Activated naive CD8-positive, alpha-beta T cell treated with anti-CD3 and anti-CD28 coated beads for 36 hours (primary cell): ENCODE measurements around the gene KDM4B. TPM values are rescaled to one million over a fixed set of nuclear protein-coding genes. Genes with fewer than 3 reads are reported as not detected.
"Not testable (repeated sequence)": the region's sequence is repeated elsewhere in the genome, so short reads cannot be mapped to it uniquely, and the experiment has no call there.

Experiments used
- DNase-seq: peaks from one replicate; pipeline ENCODE4 v3.0.0; 2021
- H3K27ac Mint-ChIP-seq: one replicate; pipeline ENCODE4 v1.8.0; 2022; ENCODE audit warnings: mild to moderate bottlenecking, moderate library complexity, mixed read lengths
- H3K27me3 Mint-ChIP-seq: one replicate; pipeline ENCODE4 v1.8.0; 2022; ENCODE audit warnings: mild to moderate bottlenecking, mixed read lengths
- H3K36me3 Mint-ChIP-seq: one replicate; pipeline ENCODE4 v1.8.0; 2021; ENCODE audit warnings: mild to moderate bottlenecking, mixed read lengths
- H3K4me1 Mint-ChIP-seq: one replicate; pipeline ENCODE4 v1.8.0; 2021; ENCODE audit warnings: mixed read lengths
- H3K4me3 Mint-ChIP-seq: one replicate; pipeline ENCODE4 v1.8.0; 2022; ENCODE audit warnings: mild to moderate bottlenecking, moderate library complexity, mixed read lengths
- H3K9me3 Mint-ChIP-seq: one replicate; pipeline ENCODE4 v1.8.0; 2022; ENCODE audit warnings: mixed read lengths
- total RNA-seq, 2 experiments: library from RNA; stranded (reverse); gene quantifications; one replicate each; pipeline ENCODE4 v1.2.3, GENCODE V29; 2021

The KDM4B gene
- total RNA-seq, 2 experiments from 2014 or later, result 29.4 to 31.3 TPM

DNA sequence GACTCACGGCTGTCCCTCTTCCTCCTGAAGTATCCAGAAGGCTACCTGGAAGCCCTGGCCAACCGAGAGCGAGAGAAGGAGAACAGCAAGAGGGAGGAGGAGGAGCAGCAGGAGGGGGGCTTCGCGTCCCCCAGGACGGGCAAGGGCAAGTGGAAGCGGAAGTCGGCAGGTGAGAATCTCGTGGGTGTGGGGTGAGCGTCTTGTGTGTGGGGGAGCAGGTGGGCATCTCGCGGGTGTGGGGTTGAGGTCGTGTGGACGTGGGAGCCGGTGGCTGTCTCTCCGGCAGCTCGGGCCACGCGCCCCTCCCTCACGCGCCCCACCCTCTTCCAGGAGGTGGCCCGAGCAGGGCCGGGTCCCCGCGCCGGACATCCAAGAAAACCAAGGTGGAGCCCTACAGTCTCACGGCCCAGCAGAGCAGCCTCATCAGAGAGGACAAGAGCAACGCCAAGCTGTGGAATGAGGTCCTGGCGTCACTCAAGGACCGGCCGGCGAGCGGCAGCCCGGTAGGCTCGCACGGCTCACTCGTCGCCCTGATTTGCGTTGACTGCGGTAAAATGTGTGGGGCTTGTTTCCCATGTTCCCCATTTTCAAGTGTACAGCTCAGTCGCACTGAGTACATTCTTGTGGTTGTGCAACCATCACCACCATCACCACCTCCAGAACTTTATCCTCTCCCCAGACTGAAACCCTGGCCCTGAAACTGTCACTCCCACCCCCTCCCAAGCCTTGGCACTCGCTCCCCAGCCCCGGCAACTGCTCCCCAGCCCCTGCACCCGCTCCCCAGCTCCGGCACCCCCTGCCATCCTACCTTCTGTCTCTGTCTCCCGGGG is 14.4 kb upstream of the KDM4B start:
- H3K27me3 Mint-ChIP-seq, DNase-seq, H3K4me3 Mint-ChIP-seq, H3K9me3 Mint-ChIP-seq, H3K4me1 Mint-ChIP-seq: not testable (repeated sequence)
- H3K36me3 Mint-ChIP-seq, result peaks cover 63% of the 10 kb centered on the region
- H3K27ac Mint-ChIP-seq, result peak overlapping the region; percentile 67

DNA sequence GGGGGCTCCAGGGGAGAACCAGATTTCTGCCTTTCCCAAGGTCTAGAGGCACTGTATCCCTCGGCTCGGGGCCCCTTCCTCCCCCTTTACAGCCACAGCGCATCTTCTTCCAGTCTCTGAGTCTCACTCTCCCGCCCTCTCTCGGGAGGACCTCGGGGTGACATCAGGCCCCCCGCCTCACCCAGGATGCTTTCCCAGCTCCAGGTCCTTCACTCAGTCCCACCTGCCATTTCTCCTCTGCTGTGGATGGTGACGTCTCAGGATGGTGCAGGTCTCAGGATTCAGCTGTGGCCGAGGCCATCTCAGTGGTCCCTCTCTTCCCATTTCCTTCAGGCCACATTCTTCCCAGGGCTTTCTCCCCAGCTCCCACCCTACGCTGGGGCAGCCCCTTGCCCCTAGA is 13.6 kb upstream of the KDM4B start:
- H3K27me3 Mint-ChIP-seq, result no peaks in the 10 kb centered on the region

DNA sequence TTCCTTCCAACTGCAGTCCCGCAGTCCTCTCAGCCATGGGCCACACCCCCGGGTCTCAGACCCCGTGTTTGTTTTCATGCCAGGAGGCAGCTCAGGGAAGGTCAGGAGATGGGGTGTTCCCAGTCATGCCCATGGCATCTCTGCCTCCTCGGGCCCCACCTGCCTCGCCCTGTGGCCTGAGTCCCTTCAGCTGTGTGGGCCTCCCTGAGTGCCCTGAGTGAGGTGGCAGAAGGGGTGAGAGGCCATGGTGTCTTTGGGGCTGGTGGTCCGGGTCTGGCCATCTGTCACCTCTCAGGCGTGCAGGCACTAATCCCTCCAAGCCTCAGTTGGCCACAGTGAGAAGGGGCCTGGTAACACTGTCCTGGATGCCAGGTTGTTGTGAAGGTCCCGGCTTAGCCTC is 10.9 kb upstream of the KDM4B start:
- DNase-seq, result no peak
- H3K9me3 Mint-ChIP-seq, result no peaks in the 10 kb centered on the region
- H3K36me3 Mint-ChIP-seq, result peaks cover 50% of the 10 kb centered on the region
- H3K4me3 Mint-ChIP-seq, result no peak overlapping the region
- peak overlapping the region; percentile 48 for H3K27ac Mint-ChIP-seq
- no peaks in the 10 kb centered on the region for H3K4me1 Mint-ChIP-seq
- no peaks in the 10 kb centered on the region for H3K27me3 Mint-ChIP-seq

More for the DNA sequence above, 13.6 kb upstream of the KDM4B start:
- Mint-ChIP-seq H3K4me3 (no peak overlapping the region), H3K36me3 (peaks cover 63% of the 10 kb centered on the region), H3K27ac (peak overlapping the region; percentile 44), H3K4me1 (no peaks in the 10 kb centered on the region), H3K9me3 (no peaks in the 10 kb centered on the region)
- no peak for DNase-seq

GRCh38 chr19:4962085-4962619 is 6.8 kb upstream of the KDM4B start:
- no peak overlapping the region for H3K27ac Mint-ChIP-seq
- H3K36me3 Mint-ChIP-seq, result peaks cover 37% of the 10 kb centered on the region
- no peak overlapping the region for H3K4me3 Mint-ChIP-seq
- H3K27me3 Mint-ChIP-seq, result no peaks in the 10 kb centered on the region
- no peak for DNase-seq
- no peaks in the 10 kb centered on the region for H3K4me1 Mint-ChIP-seq
- H3K9me3 Mint-ChIP-seq, result no peaks in the 10 kb centered on the region

GRCh38 chr19:4965061-4965460 is 3.9 kb upstream of the KDM4B start:
- peaks cover 13% of the 10 kb centered on the region for H3K4me1 Mint-ChIP-seq
- DNase-seq, result no peak

GRCh38 chr19:4966591-4966990 is 2.3 kb upstream of the KDM4B start:
- H3K27ac Mint-ChIP-seq, result peak overlapping the region; percentile 16
- peaks cover 27% of the 10 kb centered on the region for H3K4me1 Mint-ChIP-seq
- no peaks in the 10 kb centered on the region for H3K9me3 Mint-ChIP-seq
- H3K4me3 Mint-ChIP-seq, result peak overlapping the region; percentile 25
- no peak for DNase-seq
- H3K36me3 Mint-ChIP-seq, result peaks cover 30% of the 10 kb centered on the region
- no peaks in the 10 kb centered on the region for H3K27me3 Mint-ChIP-seq

More at GRCh38 chr19:4965061-4965460, 3.9 kb upstream of the KDM4B start:
- Mint-ChIP-seq H3K9me3 (no peaks in the 10 kb centered on the region), H3K4me3 (no peak overlapping the region), H3K27me3 (no peaks in the 10 kb centered on the region), H3K36me3 (peaks cover 33% of the 10 kb centered on the region), H3K27ac (no peak overlapping the region)

- H3K9me3 Mint-ChIP-seq, result no peaks in the 10 kb centered on the region
- no peak for DNase-seq
- H3K27me3 Mint-ChIP-seq, result no peaks in the 10 kb centered on the region
- peak overlapping the region; percentile 85 for H3K27ac Mint-ChIP-seq
- peaks cover 23% of the 10 kb centered on the region for H3K36me3 Mint-ChIP-seq
- H3K4me3 Mint-ChIP-seq, result peak overlapping the region; percentile 76
- peaks cover 30% of the 10 kb centered on the region for H3K4me1 Mint-ChIP-seq
Measured at GRCh38 chr19:4967738-4968461, 1.0 kb upstream of the KDM4B start.

GRCh38 chr19:4969292-4969771 is 419 bp downstream of the KDM4B start:
- peak overlapping the region; percentile 92 for H3K4me3 Mint-ChIP-seq
- no peak for DNase-seq
- H3K4me1 Mint-ChIP-seq, result peaks cover 30% of the 10 kb centered on the region
- H3K9me3 Mint-ChIP-seq, result no peaks in the 10 kb centered on the region
- H3K36me3 Mint-ChIP-seq, result peaks cover 15% of the 10 kb centered on the region
- no peak overlapping the region for H3K27ac Mint-ChIP-seq
- H3K27me3 Mint-ChIP-seq, result no peaks in the 10 kb centered on the region

- no peaks in the 10 kb centered on the region for H3K9me3 Mint-ChIP-seq
- H3K27ac Mint-ChIP-seq, result peak overlapping the region; percentile 79
- peak overlapping the region; percentile 92 for H3K4me3 Mint-ChIP-seq
- no peaks in the 10 kb centered on the region for H3K27me3 Mint-ChIP-seq
- peaks cover 34% of the 10 kb centered on the region for H3K4me1 Mint-ChIP-seq
- DNase-seq, result no peak
- peaks cover 10% of the 10 kb centered on the region for H3K36me3 Mint-ChIP-seq
Measured at GRCh38 chr19:4969772-4970531, 1.0 kb downstream of the KDM4B start.

- Mint-ChIP-seq H3K27me3 (no peaks in the 10 kb centered on the region), H3K4me3 (peak overlapping the region; percentile 92), H3K9me3 (no peaks in the 10 kb centered on the region), H3K36me3 (peaks cover 8% of the 10 kb centered on the region), H3K27ac (no peak overlapping the region), H3K4me1 (peaks cover 35% of the 10 kb centered on the region)
- DNase-seq, result no peak
Measured at GRCh38 chr19:4970558-4971423, 1.9 kb downstream of the KDM4B start.

- H3K27ac Mint-ChIP-seq, result no peak overlapping the region
- no peaks in the 10 kb centered on the region for H3K27me3 Mint-ChIP-seq
- DNase-seq, result peak; percentile 28
- peak overlapping the region; percentile 92 for H3K4me3 Mint-ChIP-seq
- H3K9me3 Mint-ChIP-seq, result no peaks in the 10 kb centered on the region
- peaks cover 8% of the 10 kb centered on the region for H3K36me3 Mint-ChIP-seq
- H3K4me1 Mint-ChIP-seq, result peaks cover 38% of the 10 kb centered on the region
Measured at GRCh38 chr19:4971424-4971793, 2.5 kb downstream of the KDM4B start.

DNA sequence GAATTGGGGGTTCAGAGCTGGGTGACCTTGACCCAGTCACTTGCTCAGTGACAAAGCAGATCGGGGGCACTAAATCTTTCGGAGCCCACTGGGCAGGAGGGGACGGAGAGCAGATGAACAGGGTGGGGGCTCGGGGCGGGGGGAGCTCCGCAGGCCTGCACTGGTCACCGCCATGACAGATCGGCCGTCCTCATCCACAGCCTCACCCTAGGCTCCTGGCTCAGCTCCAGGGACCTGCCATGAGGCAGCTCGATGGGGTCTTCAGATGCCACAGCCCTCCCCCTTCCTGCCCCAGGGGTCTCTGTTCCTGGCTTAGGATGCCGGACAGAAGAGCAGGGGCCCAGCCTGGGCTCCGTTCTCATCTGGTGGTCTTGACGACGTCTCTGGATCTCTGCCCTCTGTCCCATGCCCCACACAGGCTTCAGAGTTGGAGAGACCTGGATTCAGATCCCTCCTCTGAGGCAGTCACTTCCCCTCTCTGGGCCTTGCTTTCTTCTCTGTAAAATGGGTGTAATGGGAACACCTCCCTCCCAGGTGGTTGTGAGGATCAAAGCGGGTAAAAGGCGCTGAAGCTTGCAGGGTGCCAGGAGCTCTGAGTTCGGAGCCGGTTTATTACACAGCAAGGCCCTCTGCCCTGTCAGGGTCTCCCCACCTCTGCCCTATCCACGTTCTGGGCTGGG is 3.0 kb downstream of the KDM4B start:
- no peak for DNase-seq
- Mint-ChIP-seq H3K9me3 (no peaks in the 10 kb centered on the region), H3K36me3 (peaks cover 9% of the 10 kb centered on the region), H3K27ac (no peak overlapping the region), H3K4me1 (peaks cover 38% of the 10 kb centered on the region), H3K4me3 (peak overlapping the region; percentile 92), H3K27me3 (no peaks in the 10 kb centered on the region)

DNA sequence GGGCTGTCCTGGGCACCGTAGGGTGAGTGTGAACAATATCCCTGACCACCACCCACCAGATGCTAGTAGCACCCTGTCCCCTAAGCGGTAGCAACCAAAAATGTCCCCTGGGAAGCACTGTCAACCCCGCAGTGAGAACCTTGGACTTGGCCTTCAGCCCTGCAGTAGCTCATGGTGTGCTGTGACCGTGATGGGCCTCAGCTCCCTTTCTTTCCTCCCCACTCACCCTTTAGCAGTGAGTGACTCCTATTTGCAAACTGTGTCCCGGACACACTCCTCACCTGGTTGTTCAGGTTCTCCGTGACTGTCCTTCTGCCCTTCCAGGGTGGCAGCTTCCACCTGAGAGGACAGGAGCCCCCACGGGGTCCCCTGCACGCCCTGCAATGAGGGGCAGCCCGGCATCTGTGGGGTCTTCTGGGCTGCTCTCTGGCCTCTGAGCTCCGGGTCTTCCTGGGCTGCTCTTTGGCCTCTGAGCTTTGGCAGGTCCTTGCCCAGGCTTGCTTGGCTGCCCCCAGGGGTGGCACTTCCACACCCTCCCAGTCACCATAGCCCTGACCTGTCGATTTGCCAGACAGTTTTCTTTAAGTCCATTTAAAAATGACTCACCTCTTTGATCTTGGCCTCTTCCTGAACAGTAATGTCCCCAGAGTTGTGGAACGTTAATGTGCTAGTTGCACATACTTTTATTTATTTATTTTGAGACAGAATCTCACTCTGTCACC is 3.8 kb downstream of the KDM4B start:
- Mint-ChIP-seq H3K36me3 (peaks cover 9% of the 10 kb centered on the region), H3K4me3 (no peak overlapping the region), H3K27ac (no peak overlapping the region), H3K4me1 (peaks cover 38% of the 10 kb centered on the region), H3K27me3 (no peaks in the 10 kb centered on the region), H3K9me3 (no peaks in the 10 kb centered on the region)
- DNase-seq, result no peak
